Skeletal muscle satellite cell (primary cell): ENCODE measurements around the gene LRGUK.

Source experiments
- H3K27me3 ChIP-seq: 2 replicates; pipeline ENCODE4 v1.7.0; 2013; ENCODE audit warnings: low read length; ENCODE audit not compliant: control insufficient read depth, insufficient read depth
- H3K36me3 ChIP-seq: 2 replicates; pipeline ENCODE4 v1.7.0; 2013; ENCODE audit warnings: mild to moderate bottlenecking, control low read depth, low read length; ENCODE audit not compliant: insufficient read depth
- H3K4me1 ChIP-seq: 2 replicates; pipeline ENCODE4 v1.7.0; 2013; ENCODE audit warnings: low read length; ENCODE audit not compliant: control insufficient read depth, insufficient read depth
- H3K4me2 ChIP-seq: 2 replicates; pipeline ENCODE4 v1.7.0; 2013; ENCODE audit warnings: mild to moderate bottlenecking, low read length
- H3K4me3 ChIP-seq: 2 replicates; pipeline ENCODE4 v1.7.0; 2013; ENCODE audit warnings: low read length
- H3K9ac ChIP-seq: 2 replicates; pipeline ENCODE4 v1.7.0; 2013; ENCODE audit warnings: mild to moderate bottlenecking, low read depth, low read length, moderate library complexity
- H3K9me3 ChIP-seq: replicated peaks from 2 replicates; pipeline ENCODE4 v1.7.0; 2013; ENCODE audit warnings: mild to moderate bottlenecking, control low read depth, low read length

The LRGUK gene

DNA sequence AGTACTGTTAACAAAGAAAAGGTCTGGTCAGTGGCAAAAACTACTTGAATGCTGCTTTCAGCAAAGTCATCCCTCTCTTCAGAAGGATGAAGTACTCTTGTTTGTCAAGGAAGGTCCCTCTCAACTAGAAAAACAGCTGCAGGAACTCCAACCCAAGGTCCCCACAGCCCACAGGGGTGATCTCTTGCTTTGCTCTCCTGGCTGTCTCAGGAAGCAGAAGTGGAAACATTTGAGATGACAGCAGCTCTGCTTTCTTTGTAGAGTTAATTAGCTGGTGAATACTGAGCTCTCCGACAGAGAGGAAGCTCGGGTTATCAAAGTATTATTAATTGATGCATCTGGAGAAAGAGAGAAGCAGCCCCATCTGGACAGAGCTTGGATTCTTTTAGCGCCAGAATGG, 25.4 kb upstream of the LRGUK start:
- Histone ChIP-seq H3K27me3 (no peaks in the 10 kb centered on the region), H3K4me3 (no peak overlapping the region), H3K9ac (no peak overlapping the region), H3K36me3 (no peaks in the 10 kb centered on the region), H3K9me3 (no peaks in the 10 kb centered on the region), H3K4me1 (no peaks in the 10 kb centered on the region), H3K4me2 (no peak overlapping the region)

DNA sequence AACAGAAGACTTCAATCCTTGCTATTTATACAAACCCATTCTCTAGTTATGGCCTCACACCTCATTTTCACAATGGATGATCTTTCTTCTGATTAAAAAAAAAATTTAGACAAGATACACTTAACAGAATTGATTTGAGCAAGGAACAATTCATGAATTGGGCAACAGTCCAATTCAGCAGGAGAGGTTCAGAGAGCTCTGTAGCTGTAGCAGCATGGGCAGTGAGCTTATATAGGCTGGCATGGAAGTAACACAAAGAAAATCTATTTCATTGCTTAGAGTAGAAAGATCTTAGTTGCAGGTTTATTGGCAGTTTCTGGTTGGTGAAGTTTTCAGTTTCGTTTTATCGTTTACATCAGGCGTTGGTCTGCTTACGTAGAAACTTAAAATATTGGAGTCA, 23.0 kb upstream of the LRGUK start:
- H3K27me3 ChIP-seq = no peaks in the 10 kb centered on the region

DNA sequence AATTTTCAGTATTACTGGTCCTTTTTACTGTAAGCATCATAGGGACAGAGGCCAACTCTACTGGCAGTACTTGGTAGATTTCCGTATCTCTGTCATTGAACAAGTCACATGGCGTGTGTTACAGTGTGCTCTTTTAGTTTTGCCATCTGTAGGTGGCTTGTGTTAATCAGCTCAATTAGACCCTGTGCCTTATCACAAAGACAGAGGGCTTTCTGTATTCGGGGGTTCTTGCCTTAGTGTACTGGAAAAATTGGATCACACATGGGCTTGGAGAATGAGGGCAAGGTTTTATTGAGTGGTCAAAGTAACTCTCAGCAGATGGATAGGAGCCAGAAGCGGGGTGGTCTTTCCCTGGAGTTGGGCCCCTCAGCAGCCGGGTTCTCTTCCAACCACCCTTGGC, 21.3 kb upstream of the LRGUK start:
- Histone ChIP-seq H3K9me3 (no peaks in the 10 kb centered on the region), H3K4me3 (no peak overlapping the region), H3K36me3 (no peaks in the 10 kb centered on the region), H3K9ac (no peak overlapping the region), H3K4me1 (no peaks in the 10 kb centered on the region), H3K4me2 (no peak overlapping the region), H3K27me3 (no peaks in the 10 kb centered on the region)

More for the DNA sequence above, 23.0 kb upstream of the LRGUK start:
- no peaks in the 10 kb centered on the region for H3K9me3 ChIP-seq
- no peaks in the 10 kb centered on the region for H3K36me3 ChIP-seq
- H3K9ac ChIP-seq = no peak overlapping the region
- H3K4me1 ChIP-seq = no peaks in the 10 kb centered on the region
- H3K4me3 ChIP-seq = no peak overlapping the region
- no peak overlapping the region for H3K4me2 ChIP-seq

DNA sequence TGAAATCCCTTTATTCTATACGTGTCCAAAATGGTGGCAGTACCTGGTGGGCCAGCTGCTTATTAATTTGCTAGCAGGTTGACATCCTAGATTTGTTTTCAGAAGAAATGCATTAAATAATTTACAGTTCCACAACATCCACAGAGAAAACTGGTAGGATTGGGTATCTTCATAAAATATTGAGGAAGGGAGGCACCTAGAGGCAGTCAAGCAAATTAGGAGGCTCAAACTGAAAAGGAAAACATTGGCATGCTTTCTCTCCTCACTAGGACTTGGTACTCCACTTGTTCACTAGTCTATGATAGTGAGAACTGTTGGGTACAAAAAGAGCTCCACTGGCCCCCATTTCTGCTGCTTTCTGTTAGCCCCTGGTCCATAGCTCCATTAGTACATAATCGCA, 18.3 kb upstream of the LRGUK start:
- Histone ChIP-seq H3K4me2 (no peak overlapping the region), H3K27me3 (no peaks in the 10 kb centered on the region), H3K9me3 (no peaks in the 10 kb centered on the region), H3K4me3 (no peak overlapping the region), H3K4me1 (no peaks in the 10 kb centered on the region), H3K36me3 (no peaks in the 10 kb centered on the region), H3K9ac (no peak overlapping the region)

DNA sequence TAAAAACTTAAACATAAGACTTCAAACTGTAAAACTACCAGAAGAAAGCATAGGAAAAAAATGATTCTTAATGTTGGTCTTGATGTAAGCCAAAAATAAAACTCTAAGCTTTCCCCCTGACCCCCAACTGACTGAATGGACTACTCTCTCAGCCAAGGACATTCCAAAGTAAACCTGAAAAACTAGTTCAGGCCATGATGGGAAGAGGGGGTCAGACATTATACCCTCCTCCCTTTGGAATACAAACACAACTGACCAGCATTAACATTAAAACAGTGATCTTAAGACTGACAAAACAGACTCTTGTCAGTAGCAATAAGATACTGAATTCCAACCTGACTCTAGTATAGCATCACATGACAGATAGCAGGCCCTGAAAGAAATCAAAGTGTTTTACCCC, 13.5 kb upstream of the LRGUK start:
- no peak overlapping the region for H3K9ac ChIP-seq
- H3K4me1 ChIP-seq = no peaks in the 10 kb centered on the region
- H3K36me3 ChIP-seq = no peaks in the 10 kb centered on the region
- no peak overlapping the region for H3K4me3 ChIP-seq
- no peaks in the 10 kb centered on the region for H3K9me3 ChIP-seq
- H3K4me2 ChIP-seq = no peak overlapping the region
- H3K27me3 ChIP-seq = no peaks in the 10 kb centered on the region

DNA sequence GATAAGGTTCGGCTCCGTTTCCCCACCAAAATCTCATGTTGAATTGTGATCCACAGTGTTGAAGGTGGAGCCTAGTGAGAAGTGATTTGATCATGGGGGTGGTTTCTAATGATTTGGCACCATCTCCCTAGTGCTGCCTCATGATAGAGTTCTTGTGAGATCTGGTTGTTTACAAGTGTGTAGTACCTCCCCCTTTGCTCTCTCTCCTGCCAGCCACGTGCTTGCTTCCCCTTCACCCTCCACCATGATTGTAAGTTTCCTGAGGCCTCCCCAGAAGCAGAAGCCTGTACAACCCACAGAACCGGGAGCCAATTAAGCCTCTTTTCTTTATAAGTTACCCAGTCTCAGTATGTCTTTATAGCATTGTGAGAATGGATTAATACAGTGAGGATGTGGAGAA, 12.1 kb upstream of the LRGUK start:
- no peak overlapping the region for H3K4me2 ChIP-seq
- no peaks in the 10 kb centered on the region for H3K4me1 ChIP-seq
- H3K36me3 ChIP-seq = no peaks in the 10 kb centered on the region
- H3K9ac ChIP-seq = no peak overlapping the region
- H3K9me3 ChIP-seq = no peaks in the 10 kb centered on the region
- H3K27me3 ChIP-seq = no peaks in the 10 kb centered on the region
- H3K4me3 ChIP-seq = no peak overlapping the region

DNA sequence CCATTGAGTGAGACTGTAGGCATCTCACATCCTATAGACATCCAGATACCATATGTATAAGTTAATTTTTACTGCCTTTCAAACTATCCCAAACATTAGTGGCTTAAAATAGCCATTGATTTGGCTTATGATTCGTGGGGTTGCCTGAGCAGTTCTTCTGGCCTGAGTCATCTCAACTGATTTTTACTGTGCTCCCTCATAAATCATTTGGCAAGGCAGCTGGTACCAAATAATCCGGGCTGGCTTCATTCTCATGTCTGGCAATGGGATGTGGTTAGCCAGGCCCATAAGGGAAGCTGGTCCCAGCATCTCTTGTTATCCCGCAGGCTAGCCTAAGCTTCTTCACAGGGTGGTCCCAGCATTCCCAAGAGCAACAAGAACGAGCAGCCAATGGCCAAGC, 6.7 kb upstream of the LRGUK start:
- Histone ChIP-seq H3K9me3 (no peaks in the 10 kb centered on the region), H3K4me3 (no peak overlapping the region), H3K4me2 (no peak overlapping the region), H3K27me3 (peaks cover 5% of the 10 kb centered on the region), H3K36me3 (no peaks in the 10 kb centered on the region), H3K9ac (no peak overlapping the region), H3K4me1 (no peaks in the 10 kb centered on the region)

DNA sequence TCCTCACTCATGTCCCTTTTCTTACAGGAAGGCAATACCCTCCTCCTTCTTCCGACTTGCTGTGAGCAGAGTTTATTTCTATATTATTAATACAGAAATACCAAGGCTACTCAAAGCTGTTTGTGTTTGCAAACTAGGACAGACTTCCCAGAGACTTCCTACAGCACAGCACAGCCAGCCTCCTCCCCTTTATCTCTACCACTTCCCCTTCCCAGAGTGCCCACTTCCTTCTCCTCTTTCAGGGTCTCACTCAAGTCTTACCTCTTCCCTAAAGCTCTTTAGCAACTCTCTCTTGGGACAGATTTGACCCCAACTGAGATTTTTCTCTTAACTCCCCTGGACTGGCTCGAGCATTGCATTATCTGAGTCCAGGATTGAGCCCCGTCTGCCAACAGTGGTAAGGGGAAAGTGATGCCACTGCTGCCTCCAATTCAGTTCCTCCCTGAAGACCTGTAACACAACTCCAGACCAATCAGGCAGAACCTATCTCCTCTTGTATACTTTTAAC, 5.5 kb upstream of the LRGUK start:
- peaks cover 5% of the 10 kb centered on the region for H3K27me3 ChIP-seq
- no peak overlapping the region for H3K4me2 ChIP-seq
- no peak overlapping the region for H3K9ac ChIP-seq
- H3K4me3 ChIP-seq = no peak overlapping the region
- H3K4me1 ChIP-seq = no peaks in the 10 kb centered on the region
- H3K36me3 ChIP-seq = no peaks in the 10 kb centered on the region
- no peaks in the 10 kb centered on the region for H3K9me3 ChIP-seq

DNA sequence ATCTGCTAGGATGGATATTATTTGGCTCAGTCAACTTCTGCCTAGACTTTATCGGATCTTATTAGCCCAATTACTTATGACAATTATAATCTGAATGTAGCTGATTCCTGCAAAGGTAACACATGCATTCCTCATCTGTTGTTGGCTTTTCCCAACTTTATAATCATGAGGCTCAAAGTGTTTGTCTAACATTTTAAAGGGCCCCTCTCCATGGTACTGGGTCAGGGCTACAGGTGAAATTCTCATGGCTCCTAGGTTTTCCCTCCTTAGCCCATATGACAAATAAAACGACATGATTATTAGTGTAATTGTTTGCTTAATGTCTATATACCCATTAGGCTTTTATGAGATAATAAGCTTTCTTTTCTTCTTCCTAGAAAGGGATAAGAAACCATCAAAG, 4.2 kb upstream of the LRGUK start:
- no peak overlapping the region for H3K4me3 ChIP-seq
- no peak overlapping the region for H3K4me2 ChIP-seq
- no peak overlapping the region for H3K9ac ChIP-seq
- no peaks in the 10 kb centered on the region for H3K9me3 ChIP-seq
- H3K27me3 ChIP-seq = peaks cover 5% of the 10 kb centered on the region
- peaks cover 3% of the 10 kb centered on the region for H3K4me1 ChIP-seq
- no peaks in the 10 kb centered on the region for H3K36me3 ChIP-seq

DNA sequence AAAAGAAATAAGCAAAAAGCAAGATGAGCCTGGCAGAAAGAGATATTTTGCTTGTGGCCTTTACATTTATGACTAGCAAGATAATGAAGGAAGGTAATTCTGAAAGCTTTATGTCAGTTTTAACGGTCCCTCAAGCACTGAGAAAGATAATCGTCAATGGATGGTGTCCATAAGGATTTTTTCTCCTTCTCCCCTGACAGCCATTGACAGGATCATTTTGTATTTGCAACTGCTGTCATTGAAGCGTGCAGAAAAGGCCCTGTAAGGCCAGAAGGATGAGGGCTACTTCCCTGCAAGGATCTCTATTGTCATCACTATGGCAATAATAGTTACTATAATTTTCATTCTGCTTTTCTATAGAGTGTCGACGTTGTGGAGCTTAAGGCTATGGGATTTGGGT, 994 bp upstream of the LRGUK start:
- Histone ChIP-seq H3K27me3 (peaks cover 25% of the 10 kb centered on the region), H3K4me1 (peaks cover 3% of the 10 kb centered on the region), H3K4me3 (no peak overlapping the region), H3K4me2 (no peak overlapping the region), H3K36me3 (no peaks in the 10 kb centered on the region), H3K9ac (no peak overlapping the region), H3K9me3 (no peaks in the 10 kb centered on the region)

DNA sequence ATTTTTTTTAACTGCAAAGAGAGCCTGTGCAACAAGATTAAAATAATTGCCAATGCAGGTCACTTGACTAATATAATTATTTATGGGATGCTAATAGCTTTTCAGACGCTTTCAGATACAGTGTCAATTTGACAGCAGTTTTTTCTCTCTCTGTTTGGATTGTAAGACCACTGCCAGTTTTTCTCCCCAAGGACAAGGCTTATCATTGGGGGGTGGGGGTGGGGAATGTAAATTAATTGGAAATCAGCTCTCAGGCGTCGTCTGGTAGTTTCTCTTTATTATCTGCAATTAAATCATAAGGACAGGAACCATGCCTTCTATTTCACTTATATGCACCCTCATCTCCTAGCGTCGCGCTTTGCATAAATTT, 559 bp upstream of the LRGUK start:
- H3K4me1 ChIP-seq = peaks cover 3% of the 10 kb centered on the region
- peak overlapping the region; percentile 93 for H3K4me2 ChIP-seq
- peaks cover 28% of the 10 kb centered on the region for H3K27me3 ChIP-seq
- peak overlapping the region; percentile 80 for H3K4me3 ChIP-seq
- no peaks in the 10 kb centered on the region for H3K9me3 ChIP-seq
- no peaks in the 10 kb centered on the region for H3K36me3 ChIP-seq
- H3K9ac ChIP-seq = no peak overlapping the region

DNA sequence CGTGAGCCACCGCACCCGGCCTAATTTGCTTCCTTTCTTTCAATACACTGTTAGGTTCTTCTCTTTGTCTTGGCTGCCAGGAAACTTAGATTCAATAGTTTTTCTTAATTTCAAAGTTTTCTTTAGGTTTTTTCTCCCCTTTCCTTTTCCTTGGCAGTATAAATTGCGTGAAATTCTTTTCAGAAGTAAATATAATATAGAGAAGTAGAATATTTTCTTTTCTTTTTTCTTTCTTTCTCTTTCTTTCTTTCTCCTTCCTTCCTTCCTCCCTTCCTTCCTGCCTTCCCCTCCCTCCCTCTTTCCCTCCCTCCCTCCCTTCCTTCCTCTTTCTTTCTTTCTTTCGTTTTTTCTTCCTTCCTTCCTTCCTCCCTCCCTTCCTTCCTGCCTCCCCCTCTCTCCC, 1.7 kb downstream of the LRGUK start:
- H3K36me3 ChIP-seq = no peaks in the 10 kb centered on the region

More for the DNA sequence above, 1.7 kb downstream of the LRGUK start:
- Histone ChIP-seq H3K9ac (no peak overlapping the region), H3K27me3 (peaks cover 32% of the 10 kb centered on the region), H3K4me3 (no peak overlapping the region), H3K4me2 (no peak overlapping the region), H3K4me1 (peaks cover 3% of the 10 kb centered on the region), H3K9me3 (no peaks in the 10 kb centered on the region)
